GM15510 (cell line): Measurements from ENCODE around the gene SEL1L.

Source experiments
- POLR2A ChIP-seq: IDR thresholded peaks from 3 replicates; pipeline ENCODE4 v1.6.1; 2011; ENCODE audit warnings: borderline replicate concordance; ENCODE audit not compliant: insufficient read length; ENCODE audit errors: extremely low read depth

The SEL1L gene

DNA sequence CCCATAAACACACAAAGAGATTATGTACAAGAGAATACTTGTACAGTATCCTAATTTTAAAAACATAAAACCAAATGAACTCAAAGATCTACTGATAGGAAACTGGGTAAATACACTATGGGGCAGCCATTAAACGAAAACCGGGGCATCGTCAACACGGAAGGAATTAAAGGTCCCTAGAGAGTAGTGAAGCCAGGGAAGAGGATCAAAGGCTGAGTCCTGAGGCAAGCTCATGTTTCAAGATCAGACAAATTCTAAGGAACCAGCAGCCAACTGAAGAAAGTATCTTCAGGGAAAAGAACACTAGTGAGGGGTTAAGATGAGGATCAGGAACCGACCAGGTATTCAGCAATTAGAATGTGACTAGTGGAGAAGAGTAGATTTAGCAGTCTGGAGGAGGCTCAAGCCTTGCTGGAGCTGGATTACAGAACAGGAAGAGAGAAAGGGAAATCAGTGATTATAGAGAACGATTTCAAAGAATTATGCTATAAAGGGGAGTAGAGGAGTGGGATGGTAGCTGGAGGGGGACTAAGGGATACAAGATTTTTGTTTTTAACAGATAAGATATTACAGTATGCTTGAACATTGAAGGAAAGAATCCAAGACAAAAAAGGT, 23.7 kb downstream of the SEL1L start:
- no peak for TF ChIP-seq POLR2A

DNA sequence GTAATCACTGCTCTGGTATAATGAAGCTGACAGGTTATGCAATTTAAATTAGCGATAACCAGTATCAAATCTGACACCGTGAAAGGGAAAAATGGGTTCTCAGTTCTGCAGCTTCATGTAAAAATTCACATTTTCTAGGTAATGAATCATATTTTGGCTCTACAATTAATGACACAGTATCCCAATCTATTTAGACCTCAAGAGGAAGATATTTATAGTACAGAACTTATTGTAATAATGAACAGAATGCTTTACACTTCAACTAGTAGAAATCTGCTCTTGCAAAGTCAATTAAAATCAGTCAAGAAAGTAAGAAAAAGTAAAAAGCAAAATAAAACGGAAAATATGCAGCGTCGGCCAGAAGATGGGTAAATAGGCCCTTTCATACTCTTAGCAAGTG, 24.3 kb downstream of the SEL1L start:
- TF ChIP-seq POLR2A, result no peak

DNA sequence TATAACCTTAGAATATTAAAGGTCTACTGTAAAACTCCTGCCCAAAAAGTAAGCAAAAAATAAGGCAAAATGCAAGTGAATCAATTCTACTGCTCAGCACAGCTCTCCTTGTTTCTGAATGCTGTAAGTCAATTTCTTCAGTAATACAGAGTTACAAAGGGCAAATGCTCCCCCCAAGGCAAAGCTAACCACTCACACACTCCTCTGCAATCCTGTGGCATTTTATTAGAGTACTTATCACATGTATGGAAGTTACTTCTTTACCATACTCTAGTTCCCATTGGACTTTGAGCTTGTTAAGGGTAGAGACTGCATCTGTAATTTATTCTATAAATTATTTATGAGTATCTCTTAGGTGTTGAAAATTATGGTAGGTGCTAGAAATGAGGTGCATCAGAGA, 27.2 kb downstream of the SEL1L start:
- TF ChIP-seq POLR2A, result no peak

DNA sequence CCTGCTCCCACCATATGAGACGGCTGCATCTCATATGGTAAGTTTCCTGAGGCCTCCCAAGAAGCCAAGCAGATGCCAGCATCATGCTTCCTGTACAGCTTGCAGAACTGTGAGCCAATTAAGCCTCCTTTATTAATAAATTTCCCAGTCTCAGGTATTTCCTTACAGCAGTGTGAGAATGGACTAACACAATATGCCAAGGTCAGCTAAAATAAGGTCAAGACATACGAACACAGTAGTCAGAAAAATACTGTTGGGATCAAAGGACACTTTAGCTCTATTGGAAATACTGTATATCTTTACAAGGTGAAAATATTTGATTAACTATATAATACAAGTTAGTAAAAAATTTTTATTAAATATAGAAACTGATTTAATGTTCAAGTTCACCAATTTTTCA, 28.8 kb downstream of the SEL1L start:
- TF ChIP-seq POLR2A, result no peak

DNA sequence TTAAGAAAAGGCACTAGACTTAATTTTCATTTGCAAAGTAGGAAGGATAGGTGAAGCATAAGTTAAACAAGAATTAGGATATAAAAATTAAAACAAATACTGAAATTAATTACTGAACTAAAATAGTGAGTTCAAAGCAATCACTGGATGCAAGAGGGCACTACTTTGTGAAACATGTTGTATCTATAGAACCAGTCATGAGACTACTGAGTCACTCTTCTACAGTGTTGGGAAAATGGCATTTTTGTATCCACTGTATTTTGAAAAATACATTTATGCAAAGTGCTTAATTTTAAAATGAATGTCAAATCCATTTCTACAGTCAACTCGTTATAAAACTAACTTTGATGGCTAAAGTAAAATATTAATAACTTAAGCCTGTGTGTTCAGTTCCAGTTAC, 47.9 kb downstream of the SEL1L start:
- no peak for TF ChIP-seq POLR2A

DNA sequence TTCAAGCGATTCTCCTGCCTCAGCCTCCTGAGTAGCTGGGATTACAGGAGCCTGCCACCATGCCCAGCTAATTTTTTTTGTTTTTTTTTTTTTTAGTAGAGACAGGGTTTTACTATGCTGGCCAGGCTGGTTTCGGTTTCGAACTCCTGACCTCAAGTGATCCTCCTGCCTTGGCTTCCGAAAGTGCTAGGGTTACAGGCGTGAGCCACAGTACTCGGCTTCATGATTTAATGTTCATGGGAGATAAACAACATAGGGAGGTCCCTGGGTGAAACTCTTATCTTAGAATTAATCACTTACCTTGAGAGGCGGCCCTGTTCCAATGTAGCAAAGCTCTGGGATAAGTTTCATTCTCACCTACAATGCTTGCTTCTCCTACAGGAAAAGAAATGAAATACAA, 48.3 kb downstream of the SEL1L start:
- TF ChIP-seq POLR2A, result no peak

DNA sequence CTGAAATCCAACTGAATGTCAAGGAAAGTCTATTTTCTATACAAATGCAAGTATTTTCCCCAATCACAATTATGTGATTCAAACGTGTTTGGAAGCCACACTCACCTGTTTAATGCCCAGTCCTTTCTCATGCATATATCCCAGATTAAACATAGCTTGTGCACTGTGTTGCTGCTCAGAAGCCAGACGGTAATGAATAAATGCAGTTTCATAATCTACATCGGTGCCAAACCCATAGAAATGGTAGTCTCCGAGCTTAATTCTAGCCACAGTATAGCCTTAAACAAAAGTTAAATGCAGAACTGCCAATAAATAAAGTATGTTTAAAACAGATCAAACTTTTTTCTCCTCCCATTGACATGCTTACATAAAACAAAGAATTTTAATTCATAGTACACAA, 49.5 kb downstream of the SEL1L start:
- no peak for TF ChIP-seq POLR2A

DNA sequence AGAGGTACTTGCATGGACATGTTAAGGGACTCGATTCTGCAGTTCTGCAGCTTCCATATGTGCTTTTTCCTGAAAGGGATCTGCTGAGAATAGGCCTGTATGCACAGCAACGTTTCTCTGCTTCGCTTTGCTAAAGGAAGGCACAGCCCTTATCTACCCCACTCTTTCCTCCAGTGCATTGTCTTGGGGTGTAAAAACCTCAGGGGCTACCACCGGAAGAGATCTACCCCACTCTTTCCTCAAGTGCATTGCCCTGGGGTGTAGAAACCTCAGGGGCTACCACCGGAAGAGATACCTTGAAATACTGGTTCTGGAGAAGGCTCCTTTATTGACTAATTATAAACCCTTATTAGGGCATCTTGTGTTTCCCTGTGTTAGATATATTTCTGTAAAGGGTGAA, 52.9 kb downstream of the SEL1L start:
- no peak for TF ChIP-seq POLR2A

DNA sequence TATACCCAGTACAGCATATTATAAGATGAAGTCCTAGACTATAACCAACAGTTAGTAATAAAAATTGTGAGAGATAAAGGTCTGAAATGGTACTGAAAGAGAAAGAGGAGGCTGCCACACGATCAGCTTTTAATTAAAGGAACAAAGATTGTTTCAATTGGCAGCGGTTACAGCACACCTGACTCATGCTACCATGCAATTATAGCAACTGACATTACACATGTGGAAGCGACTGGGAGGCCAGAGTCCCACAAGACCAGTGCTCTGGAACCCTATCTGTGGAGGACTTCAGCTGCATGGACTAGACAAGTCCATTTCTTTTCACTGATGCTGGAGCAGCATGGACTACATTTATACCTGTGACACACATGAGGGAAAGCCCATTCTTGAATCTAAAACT, 55.2 kb downstream of the SEL1L start:
- TF ChIP-seq POLR2A, result no peak

DNA sequence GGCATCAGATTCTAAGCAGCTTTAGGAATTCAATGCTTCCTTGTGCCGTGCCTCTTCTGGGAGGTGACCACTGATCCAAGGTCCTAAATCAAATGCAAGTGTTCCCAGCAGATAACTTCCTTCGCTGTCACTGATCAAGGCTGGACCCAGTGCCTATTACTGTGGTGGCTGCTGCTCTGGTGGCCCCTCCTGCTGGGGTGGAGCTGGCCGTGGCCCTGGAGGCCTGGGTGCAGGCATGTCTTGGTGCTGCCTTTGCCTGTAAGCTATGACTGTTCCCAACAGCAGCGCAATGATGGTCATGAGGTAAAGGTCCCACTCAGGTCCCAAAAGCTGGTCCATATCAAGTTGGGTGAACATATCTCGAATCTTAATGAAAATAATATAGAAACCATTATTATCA, 56.8 kb downstream of the SEL1L start:
- TF ChIP-seq POLR2A, result no peak

DNA sequence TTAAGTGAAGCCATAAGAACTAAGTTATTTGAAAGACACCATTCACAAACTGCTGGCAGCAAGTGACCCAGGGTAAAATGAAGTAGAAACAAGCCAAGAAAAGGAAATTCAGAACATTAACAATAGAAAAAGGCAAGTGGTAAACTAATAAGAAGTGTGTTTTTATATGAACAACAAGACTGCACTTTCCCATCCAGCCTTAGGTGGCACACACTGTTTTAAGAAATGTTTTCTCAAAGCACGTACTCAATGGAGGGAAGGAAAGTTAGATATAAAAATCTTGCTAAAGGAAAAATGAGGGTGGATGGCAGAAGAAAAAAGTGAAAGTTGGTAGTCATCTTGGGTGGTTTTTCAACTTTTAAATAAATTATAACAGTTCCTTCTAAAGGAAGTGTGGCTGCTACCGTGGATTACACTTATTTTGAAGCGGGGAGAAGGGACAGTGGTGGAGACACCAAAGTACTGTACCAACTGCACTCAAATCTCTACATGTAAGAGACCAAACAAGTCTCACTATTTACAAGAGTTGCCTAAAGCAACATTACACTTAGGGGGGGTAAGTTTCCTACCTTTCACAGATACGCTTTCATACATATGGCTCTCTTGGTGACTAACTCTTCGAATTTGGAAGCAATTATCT, 58.8 kb downstream of the SEL1L start:
- TF ChIP-seq POLR2A, result no peak

DNA sequence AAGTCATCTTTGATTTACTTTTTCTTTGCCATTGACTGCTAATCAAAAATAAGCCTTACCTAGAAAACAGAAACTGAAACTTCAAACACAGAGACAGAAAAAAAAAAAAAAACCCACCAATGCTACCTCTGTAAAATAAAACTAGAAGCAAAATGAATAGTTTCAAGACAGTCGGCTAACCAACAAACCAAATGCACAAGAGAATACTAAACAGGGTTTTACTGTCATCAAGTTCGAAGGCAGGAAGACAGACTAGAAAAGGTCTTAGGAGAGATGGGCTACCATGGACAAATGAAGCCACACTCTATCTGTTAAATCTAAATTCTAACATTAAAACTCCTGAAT, 59.5 kb downstream of the SEL1L start:
- no peak for TF ChIP-seq POLR2A

DNA sequence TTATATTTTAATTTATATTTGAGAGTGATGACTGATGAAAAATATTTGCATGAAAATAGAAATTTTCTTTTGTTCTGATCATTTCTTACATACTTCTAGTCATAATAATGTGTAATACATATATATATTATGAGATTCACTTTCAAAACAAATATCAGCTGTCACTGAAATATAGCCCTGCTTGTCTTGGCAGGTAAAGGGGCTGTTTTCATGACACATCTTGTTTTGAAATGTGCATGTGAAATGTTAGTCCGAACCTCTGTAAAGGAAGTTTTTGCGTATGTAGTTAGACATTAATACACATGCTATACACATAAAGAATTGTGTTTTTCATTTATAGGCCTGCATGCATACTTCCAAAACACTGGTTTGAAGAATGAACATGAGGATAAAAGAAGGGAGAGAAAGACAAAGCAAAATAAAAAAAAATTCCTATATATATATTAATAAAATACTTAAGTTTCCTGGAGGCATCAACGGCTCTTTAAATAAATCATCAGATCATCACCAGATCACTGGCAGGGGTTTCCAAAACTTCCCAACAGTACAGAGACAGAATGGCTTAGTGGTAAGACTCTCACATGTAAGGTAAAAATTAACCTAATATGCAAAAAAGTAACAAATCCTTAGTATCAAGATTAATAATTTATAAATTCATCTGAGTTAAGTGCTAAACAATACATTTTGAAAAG, 60.1 kb downstream of the SEL1L start:
- no peak for TF ChIP-seq POLR2A

DNA sequence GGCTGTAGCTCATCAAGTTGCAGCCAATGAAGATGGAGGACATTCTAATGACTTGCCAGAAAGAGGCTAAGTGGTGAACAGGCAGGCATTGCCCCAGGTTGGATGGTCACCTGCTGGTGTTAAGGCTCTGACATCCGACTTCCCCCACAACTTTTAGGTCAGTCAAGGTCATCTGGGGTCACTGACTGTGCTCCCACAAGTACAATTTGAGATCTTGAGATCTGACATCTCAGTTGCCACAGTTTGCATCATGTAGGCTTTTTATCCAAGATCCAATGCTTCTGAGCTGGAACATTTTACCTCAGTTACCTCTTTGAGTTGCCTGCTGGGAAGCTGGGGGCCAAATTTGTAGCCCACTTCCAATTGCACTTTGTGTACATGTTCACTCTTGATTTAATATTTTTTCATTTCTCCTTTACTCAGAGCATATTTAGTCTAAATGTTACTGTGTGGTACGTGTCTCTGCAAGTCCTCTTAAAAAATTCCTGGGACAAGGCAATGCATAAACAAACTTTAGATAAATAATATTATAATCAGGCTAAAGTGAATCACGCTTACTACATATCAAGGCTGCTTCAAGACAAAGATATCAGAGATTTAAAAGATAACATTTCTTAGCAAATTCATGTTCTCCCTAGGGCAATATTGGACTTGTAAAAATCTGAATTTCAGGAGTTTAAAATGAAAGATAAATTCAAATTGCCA, 61.4 kb downstream of the SEL1L start:
- no peak for TF ChIP-seq POLR2A

DNA sequence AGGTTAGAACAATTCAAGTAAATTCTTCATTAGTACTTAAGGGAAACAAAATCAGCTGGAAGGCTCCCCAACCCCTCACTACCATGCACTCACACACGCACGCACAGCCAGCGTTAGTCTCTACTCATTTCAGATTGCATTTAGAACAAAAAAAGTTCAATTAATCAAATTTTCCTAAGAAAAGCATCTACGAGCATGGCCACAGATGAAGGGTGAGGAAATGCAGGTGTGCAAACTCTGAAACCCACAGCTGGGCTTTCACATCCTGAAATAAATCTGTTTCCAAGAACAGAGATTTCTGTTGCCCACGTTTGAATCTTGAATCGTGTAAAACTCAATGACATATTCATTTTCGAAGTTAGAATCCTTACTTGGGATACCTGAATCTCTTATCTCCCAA, 62.6 kb downstream of the SEL1L start:
- no peak for TF ChIP-seq POLR2A

DNA sequence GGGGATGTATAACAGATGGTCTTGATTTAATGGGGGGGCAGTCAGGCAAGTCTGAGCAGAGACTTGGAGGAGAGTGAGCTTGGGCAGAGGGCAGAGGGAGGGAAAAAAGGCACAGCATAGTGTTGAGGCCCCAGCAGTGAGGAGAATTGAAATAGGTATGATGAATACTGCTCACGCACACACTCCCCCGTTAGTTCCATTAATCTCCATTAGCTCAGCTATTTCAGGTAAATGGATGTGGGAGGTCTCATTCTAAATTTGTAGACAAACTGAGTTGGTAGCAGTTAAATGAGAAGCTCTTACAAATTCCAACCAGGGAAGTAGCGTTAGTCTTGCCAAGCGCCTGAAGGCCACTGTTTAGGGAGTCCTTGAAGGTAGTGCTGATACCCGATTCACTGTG, 66.8 kb downstream of the SEL1L start:
- no peak for TF ChIP-seq POLR2A
